Activated CD4-positive, alpha-beta T cell treated with anti-CD3 and anti-CD28 coated beads, Interleukin-2, amount 10 ng/mL, durations not matched to agents 7 days and 5 days (primary cell): ENCODE results near the gene NUDT3. TPM values are rescaled to one million over a fixed set of nuclear protein-coding genes. Genes with fewer than 3 reads are reported as not detected.
"Not testable (repeated sequence)": the region's sequence is repeated elsewhere in the genome, so short reads cannot be mapped to it uniquely, and the experiment has no call there.

Experiments
- CTCF ChIA-PET: fragments of 350-600 bp; sonication (Branson Sonifier 250); formaldehyde crosslinking; loops from one replicate; lab custom pipeline; 2021; ENCODE audit warnings: antibody characterized with exemption; lab: Charles Lee
- POLR2A ChIA-PET: fragments of 350-600 bp; sonication (Branson Sonifier 250); formaldehyde crosslinking; loops from one replicate; lab custom pipeline; 2021; ENCODE audit warnings: antibody characterized with exemption; lab: Charles Lee
- DNase-seq: peaks from one replicate; pipeline ENCODE4 v3.0.0-alpha.2; 2020
- H3K27ac Mint-ChIP-seq: one replicate; pipeline ENCODE4 v1.8.0; 2021; ENCODE audit warnings: mild to moderate bottlenecking, moderate library complexity, mixed read lengths
- H3K27me3 Mint-ChIP-seq: one replicate; pipeline ENCODE4 v1.8.0; 2021; ENCODE audit warnings: mixed read lengths
- H3K36me3 Mint-ChIP-seq: one replicate; pipeline ENCODE4 v1.8.0; 2021; ENCODE audit warnings: low read depth, mixed read lengths
- H3K4me1 Mint-ChIP-seq: one replicate; pipeline ENCODE4 v1.8.0; 2021; ENCODE audit warnings: mixed read lengths
- H3K4me3 Mint-ChIP-seq: one replicate; pipeline ENCODE4 v1.8.0; 2021; ENCODE audit warnings: mild to moderate bottlenecking, moderate library complexity, mixed read lengths
- H3K9me3 Mint-ChIP-seq: one replicate; pipeline ENCODE4 v1.8.0; 2021; ENCODE audit warnings: mixed read lengths
- total RNA-seq, 2 experiments: library from RNA; stranded (reverse); gene quantifications; one replicate each; pipeline ENCODE4 v1.2.3, GENCODE V29; 2021

NUDT3 gene
- total RNA-seq, 2 experiments from 2014 or later = 12.4 to 13.3 TPM

DNA sequence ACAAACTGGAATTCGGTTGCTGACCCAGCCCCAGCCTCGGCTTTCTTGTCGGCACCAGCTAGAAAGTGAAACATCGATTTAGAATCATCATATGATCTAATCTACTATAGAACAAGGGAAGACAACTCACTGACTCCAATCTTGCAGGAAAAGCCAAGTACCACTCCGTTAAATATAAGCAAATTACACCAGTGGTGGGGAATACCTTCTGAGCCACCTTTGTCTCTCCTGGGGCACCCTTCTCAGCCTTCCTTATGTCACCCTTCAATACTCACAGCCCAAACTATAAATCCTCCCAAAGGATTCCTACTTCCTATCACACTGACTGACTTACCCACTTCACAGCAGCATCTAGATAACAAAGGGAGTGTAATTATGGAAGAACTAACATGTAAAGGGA lies 25.9 kb upstream of the NUDT3 start:
- CTCF ChIA-PET = interaction anchor here (3.6 kb wide), 1 partner anchor 222 kb away, joined by 10 read pairs; no protein-coding TSS in a partner anchor
- Mint-ChIP-seq H3K27ac (no peak overlapping the region), H3K27me3 (no peaks in the 10 kb centered on the region), H3K36me3 (peaks cover 57% of the 10 kb centered on the region), H3K9me3 (no peaks in the 10 kb centered on the region), H3K4me1 (peaks cover 21% of the 10 kb centered on the region), H3K4me3 (no peak overlapping the region)
- no peak for DNase-seq
- POLR2A ChIA-PET = no interaction called here

DNA sequence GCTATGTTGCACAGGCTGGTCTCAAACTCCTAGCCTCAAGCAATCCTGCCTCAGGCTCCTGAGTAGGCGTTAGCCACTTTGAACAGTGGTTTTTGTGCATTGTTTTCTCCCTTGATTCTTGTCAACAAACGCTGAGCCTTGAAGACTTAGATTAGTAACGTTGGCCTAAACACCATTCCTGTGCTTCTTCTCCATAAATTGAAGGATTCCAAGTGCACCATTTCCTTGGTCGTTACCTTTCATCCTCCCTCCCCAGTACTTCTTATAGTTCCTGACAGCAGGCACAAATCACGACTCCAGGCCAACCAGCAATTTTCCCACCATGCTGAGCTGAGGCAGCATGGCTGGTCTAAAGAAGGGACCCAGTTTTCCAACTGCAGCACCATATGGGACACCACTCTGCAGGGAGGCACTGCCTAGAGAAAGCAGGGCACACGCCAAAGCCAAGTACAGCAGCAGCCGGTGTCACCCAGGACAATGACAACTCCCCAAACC lies 24.5 kb upstream of the NUDT3 start:
- ChIA-PET CTCF (interaction anchor here (0.6 to 3.7 kb wide), 4 partner anchors 28 to 1728 kb away, joined by 3 to 40 read pairs (median 20); partner anchors contain the start of gene SMIM29), POLR2A (no interaction called here)
- H3K27ac Mint-ChIP-seq = no peak overlapping the region
- H3K9me3 Mint-ChIP-seq = no peaks in the 10 kb centered on the region
- peaks cover 49% of the 10 kb centered on the region for H3K36me3 Mint-ChIP-seq
- H3K27me3 Mint-ChIP-seq = no peaks in the 10 kb centered on the region
- H3K4me3 Mint-ChIP-seq = no peak overlapping the region
- DNase-seq = no peak
- H3K4me1 Mint-ChIP-seq = peaks cover 13% of the 10 kb centered on the region

DNA sequence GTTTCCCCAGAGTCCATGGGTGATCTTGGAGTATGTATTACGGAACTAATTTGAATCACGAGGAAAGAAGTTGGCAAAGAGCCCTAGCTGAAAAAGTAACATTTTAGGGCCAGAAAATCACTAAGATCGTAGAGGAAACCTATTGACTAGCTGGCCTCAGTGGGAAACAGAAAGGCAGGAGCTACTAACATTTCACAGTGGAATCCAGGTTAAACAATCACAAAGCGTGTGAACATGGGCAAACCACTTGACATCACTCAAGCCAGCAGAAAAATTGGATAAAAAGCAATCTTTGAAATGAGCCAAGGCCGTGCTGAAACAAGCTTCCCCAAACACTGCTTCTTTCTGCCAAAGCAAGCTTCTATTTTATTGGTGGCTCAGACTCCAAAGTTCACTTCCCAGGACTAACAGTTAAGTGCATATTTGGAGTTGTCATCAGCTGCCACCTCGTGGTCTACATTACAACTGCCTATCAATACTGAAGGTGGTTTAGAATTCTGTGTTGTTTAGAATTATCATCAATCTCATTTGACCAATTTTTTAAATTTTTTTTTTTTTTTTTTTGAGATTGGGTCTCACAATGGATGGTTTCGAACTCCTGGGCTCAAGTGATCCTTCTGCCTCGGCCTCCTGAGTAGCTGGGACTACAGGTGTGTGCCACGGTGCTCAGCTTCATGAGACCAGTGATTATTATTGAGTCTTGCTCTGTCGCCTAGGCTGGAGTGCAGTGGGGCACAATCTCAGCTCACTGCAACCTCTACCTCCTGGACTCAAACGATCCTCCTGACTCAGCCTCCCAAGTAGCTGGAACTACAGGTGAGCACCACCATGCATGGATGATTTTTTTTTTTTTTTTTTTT lies 22.8 kb upstream of the NUDT3 start:
- ChIA-PET CTCF (interaction anchor here (0.5 to 3.7 kb wide), 22 partner anchors 9 to 893 kb away, joined by 3 to 40 read pairs (median 4); partner anchors contain the start of genes HMGA1, RPS10 and SMIM29), POLR2A (interaction anchor here (0.7 to 1.5 kb wide), 3 partner anchors 10 to 167 kb away, joined by 4 read pairs; partner anchors contain the start of genes RPS10 and SMIM29)
- peaks cover 4% of the 10 kb centered on the region for H3K4me1 Mint-ChIP-seq
- H3K4me3 Mint-ChIP-seq = no peak overlapping the region
- DNase-seq = peak; percentile 54
- no peaks in the 10 kb centered on the region for H3K9me3 Mint-ChIP-seq
- H3K36me3 Mint-ChIP-seq = peaks cover 42% of the 10 kb centered on the region
- H3K27ac Mint-ChIP-seq = peak overlapping the region; percentile 19
- no peaks in the 10 kb centered on the region for H3K27me3 Mint-ChIP-seq

DNA sequence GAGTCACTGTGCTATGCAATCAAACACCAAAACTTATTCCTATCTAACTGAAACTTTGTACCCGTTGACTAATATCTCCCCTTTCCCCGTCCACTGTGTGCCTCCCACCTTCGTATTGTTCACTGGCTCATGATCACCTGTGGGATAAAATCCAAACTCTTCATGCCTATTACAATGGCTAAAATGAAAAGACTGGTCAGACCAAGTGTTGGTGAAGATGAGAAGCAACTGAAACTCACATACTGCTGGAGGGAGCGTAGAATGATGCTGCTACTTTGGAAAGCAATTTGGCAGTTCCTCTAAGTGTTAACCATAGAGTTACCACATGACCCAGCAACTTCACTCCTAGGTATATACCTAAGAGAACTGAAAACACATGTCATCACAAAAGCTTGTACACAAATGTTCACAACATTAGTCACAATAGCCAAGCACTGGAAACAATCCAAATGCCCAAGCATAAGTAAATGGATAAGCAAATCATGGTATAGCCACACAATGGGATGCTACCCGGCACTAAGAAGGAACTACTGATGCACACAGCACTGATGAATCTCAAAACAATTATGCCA lies 20.3 kb upstream of the NUDT3 start:
- H3K4me1 Mint-ChIP-seq = peaks cover 1% of the 10 kb centered on the region
- no peak for DNase-seq
- CTCF ChIA-PET = no interaction called here
- no peak overlapping the region for H3K4me3 Mint-ChIP-seq
- H3K9me3 Mint-ChIP-seq = no peaks in the 10 kb centered on the region
- no peaks in the 10 kb centered on the region for H3K27me3 Mint-ChIP-seq
- H3K36me3 Mint-ChIP-seq = peaks cover 29% of the 10 kb centered on the region
- H3K27ac Mint-ChIP-seq = no peak overlapping the region
- POLR2A ChIA-PET = no interaction called here

DNA sequence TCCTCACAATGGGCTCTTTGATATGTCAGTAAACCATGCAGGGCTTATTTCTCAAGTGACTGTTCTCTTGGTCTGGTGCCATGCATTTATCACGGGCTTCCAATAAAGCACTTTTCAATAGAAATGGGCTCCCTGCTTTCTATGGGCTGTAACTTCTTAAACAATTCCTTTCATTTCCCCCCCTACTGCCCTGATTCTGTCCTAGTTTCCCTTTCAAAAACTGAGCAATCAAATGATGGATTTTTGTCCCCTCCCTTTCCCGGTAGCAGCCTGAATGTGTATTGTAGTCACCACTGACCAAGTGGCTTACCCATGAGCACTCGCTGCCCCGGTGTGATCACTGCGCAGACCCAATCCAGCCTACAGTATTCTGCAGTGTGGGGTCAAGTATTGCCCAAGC lies 19.5 kb upstream of the NUDT3 start:
- H3K27me3 Mint-ChIP-seq = no peaks in the 10 kb centered on the region
- no peak overlapping the region for H3K4me3 Mint-ChIP-seq
- peaks cover 21% of the 10 kb centered on the region for H3K36me3 Mint-ChIP-seq
- ChIA-PET CTCF (no interaction called here), POLR2A (no interaction called here)
- no peak overlapping the region for H3K27ac Mint-ChIP-seq
- peaks cover 1% of the 10 kb centered on the region for H3K4me1 Mint-ChIP-seq
- DNase-seq = no peak
- H3K9me3 Mint-ChIP-seq = no peaks in the 10 kb centered on the region

DNA sequence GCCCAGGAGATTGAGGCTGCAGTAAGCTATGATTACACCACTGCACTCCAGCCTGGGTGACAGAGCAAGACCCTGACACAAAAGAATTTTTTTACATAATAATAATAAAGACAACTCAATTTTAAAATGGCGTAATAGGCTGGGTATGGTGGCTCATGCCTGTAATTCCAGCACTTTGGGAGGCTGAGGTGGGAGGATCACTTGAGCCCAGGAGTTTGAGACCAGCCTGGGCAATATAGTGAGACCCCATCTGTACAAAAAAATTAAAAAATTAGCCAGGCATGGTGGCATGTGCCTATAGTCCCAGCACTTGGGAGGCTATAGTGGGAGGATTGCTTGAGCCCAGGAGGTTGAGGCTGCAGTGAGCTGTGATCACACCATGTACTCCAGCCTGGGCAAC lies 15.4 kb upstream of the NUDT3 start:
- DNase-seq, POLR2A ChIA-PET, CTCF ChIA-PET: not testable (repeated sequence)

DNA sequence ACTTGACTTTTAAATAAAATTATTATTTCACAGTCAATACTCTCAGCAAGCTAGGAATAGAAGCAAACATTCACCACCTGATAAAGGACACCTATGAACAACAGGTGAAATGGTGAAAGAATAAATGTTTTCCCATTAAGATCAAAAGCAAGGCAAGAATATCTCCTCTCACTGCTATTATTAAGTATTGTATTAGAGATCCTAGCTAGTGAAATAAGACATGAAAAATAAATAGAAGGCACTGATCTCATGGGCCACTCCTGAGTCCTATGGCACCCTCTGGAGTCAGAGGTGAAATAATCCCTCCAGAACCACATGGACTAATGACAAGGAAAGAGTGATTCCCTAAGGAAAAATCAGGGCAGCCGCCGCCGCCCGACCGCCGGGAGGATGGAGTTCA lies 4.0 kb upstream of the NUDT3 start:
- Mint-ChIP-seq H3K27ac (no peak overlapping the region), H3K36me3 (peaks cover 3% of the 10 kb centered on the region), H3K4me1 (peaks cover 9% of the 10 kb centered on the region), H3K9me3 (peaks cover 7% of the 10 kb centered on the region), H3K27me3 (no peaks in the 10 kb centered on the region), H3K4me3 (no peak overlapping the region)
- no peak for DNase-seq
- ChIA-PET POLR2A (interaction anchor here (0.6 kb wide), 1 partner anchor 48 kb away, joined by 3 read pairs; no protein-coding TSS in a partner anchor), CTCF (interaction anchor here (0.8 to 1.2 kb wide), 2 partner anchors 19 to 21 kb away, joined by 3 read pairs; no protein-coding TSS in a partner anchor)

More for the DNA sequence above, 15.4 kb upstream of the NUDT3 start:
- H3K27me3 Mint-ChIP-seq, H3K4me1 Mint-ChIP-seq, H3K36me3 Mint-ChIP-seq, H3K27ac Mint-ChIP-seq, H3K9me3 Mint-ChIP-seq, H3K4me3 Mint-ChIP-seq: not testable (repeated sequence)

DNA sequence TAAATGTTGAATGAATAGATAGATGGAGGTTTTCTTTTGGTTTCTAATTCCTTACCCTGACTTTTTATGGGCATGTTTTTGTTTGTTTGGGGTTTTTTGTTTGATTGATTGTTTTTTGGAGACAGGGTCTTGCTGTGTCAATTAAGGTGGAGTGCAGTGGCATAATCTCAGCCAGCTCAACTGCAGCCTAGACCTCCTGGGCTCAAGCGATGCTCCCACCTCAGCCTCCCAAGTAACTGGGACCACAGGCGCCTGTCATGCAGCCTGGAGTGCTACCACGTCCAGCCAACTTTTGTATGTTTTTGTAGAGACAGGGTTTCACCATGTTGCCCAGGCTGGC lies 1.5 kb upstream of the NUDT3 start:
- Mint-ChIP-seq H3K4me3 (peak overlapping the region; percentile 68), H3K27me3 (no peaks in the 10 kb centered on the region), H3K36me3 (peaks cover 3% of the 10 kb centered on the region), H3K9me3 (peaks cover 7% of the 10 kb centered on the region), H3K27ac (no peak overlapping the region), H3K4me1 (peaks cover 9% of the 10 kb centered on the region)
- POLR2A ChIA-PET = no interaction called here
- CTCF ChIA-PET = no interaction called here
- DNase-seq = no peak

DNA sequence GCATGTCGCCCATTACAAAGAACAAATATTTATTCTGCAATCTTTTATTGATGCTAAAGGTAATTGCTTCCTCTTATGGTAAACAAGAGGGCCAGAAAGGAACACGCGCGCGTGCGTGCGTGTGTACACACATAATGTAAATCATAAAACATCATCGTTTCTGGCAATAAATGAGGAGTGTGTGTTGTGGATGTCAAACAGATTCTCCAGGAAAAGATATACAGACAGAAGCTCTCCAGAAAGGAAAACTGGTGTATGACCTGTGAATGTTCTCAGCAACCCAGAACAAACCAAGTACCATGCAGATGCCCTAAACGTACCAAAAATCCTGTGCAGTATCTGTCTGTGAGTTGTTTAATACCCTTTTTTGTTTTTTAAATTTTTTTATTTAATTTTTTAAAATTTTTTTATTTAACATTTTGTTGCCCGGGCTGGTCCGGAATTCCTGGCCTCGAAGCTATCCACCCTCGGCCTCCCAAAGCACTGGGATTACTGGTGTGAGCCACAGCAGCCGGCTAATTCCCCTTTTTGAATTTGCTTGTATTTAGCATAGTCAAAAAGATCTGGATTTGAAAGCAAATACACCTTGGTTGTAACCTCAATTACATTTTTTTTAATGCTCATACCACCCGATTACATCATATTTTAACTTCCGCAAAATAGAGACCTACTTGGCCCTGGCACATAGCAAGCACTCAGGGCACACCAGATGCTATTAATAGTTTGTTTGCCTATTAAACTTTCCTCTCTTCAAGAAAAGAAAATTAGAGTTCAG lies 909 bp upstream of the NUDT3 start:
- Mint-ChIP-seq H3K36me3 (peaks cover 3% of the 10 kb centered on the region), H3K4me3 (peak overlapping the region; percentile 68), H3K27ac (peak overlapping the region; percentile 93), H3K9me3 (peaks cover 7% of the 10 kb centered on the region), H3K4me1 (peaks cover 9% of the 10 kb centered on the region), H3K27me3 (no peaks in the 10 kb centered on the region)
- ChIA-PET CTCF (interaction anchor here (0.6 to 1.4 kb wide), 2 partner anchors 12 to 45 kb away, joined by 4 read pairs; no protein-coding TSS in a partner anchor), POLR2A (no interaction called here)
- DNase-seq = no peak

DNA sequence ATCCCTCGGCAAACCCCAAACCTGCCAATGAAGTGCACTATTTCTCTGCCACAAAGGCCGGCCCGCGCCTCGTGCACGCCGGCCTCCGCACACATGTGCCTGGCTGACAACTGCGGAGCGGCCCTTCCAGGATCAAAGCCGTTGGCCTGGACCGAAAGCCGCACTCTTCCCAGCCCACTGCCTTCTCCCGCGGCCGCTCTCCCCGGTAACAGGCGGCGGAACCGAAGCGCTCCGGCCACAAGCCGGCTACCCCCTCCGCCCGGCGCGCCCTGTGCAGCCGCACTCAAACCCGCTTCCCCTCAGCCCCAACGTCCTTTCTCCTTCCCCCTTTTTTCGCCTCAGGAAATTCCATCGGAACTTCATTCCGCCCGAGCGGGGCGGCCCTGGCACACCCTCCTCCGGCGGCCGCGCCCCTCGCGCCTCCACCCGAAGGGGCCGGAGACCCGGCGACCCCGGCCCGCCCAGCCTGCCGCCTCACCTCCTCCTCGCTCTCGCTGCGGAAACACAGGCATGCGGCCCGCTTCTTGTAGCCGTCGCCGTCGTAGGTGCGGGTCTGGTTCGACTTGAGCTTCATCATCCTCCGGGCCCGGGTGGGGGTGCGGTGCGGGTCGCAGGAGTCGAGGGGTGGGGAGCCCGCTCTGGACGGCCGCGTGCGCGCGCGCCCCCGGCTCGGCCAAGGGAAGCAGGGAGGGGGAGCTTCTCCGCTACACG lies 528 bp downstream of the NUDT3 start:
- H3K4me1 Mint-ChIP-seq = peaks cover 9% of the 10 kb centered on the region
- ChIA-PET CTCF (interaction anchor here (1.4 kb wide), 2 partner anchors 11 to 23 kb away, joined by 4 to 9 read pairs; no protein-coding TSS in a partner anchor), POLR2A (no interaction called here)
- H3K36me3 Mint-ChIP-seq = peaks cover 3% of the 10 kb centered on the region
- DNase-seq = peak; percentile 52
- H3K9me3 Mint-ChIP-seq = peaks cover 7% of the 10 kb centered on the region
- no peak overlapping the region for H3K27ac Mint-ChIP-seq
- H3K4me3 Mint-ChIP-seq = no peak overlapping the region
- H3K27me3 Mint-ChIP-seq = no peaks in the 10 kb centered on the region

DNA sequence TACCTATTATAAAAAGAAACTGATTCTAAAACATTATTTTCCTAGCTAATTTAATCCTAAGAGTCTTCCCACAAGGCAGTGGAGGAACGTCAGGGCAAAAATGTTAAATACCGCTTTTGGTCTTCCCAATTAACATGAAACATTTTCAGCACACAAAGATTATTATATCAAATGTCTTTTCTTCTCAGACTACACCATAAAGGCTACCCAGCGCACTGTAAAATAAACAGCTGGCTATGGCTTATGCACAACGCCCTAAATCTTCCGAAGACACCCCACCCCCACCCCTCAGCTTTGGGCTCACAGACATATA lies 1.0 kb downstream of the NUDT3 start:
- Mint-ChIP-seq H3K27ac (no peak overlapping the region), H3K4me3 (no peak overlapping the region), H3K36me3 (peaks cover under 1% of the 10 kb centered on the region), H3K4me1 (peaks cover 9% of the 10 kb centered on the region), H3K27me3 (no peaks in the 10 kb centered on the region), H3K9me3 (peaks cover 5% of the 10 kb centered on the region)
- POLR2A ChIA-PET = no interaction called here
- CTCF ChIA-PET = interaction anchor here (0.6 to 1.4 kb wide), 2 partner anchors 24 to 1792 kb away, joined by 3 to 9 read pairs; no protein-coding TSS in a partner anchor
- no peak for DNase-seq
